GM19239 (cell line): ENCODE data around the gene PIK3AP1.

Experiments used
- DNase-seq: peaks from one replicate; pipeline ENCODE4 v3.0.0; 2011; ENCODE audit warnings: low spot score; ENCODE audit not compliant: insufficient read length
- FAIRE-seq: peaks from 2 replicates; lab custom pipeline; 2011; peaks lifted over from hg19 to GRCh38; lab: Jason Lieb, UNC

PIK3AP1 gene

DNA sequence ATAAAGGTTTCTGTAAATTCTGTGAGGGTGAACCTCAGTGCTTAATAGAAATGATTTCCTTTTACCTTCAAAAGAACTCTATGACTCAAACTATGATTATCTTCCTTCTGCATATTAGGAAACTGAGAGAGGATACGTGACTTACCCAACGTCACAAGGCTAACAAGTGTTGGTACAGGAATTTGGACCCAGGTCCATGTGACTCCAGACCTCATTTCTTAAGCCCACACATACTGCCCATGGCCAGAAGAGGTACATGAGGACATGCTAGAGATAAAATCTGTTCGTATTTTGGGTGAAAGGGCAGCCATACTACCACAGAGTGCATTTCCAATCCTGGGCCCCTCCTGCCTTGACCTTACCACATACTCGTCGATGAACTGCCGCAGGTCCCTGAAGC lies 72.0 kb downstream of the PIK3AP1 start:
- no peak for FAIRE-seq
- DNase-seq = no peak

DNA sequence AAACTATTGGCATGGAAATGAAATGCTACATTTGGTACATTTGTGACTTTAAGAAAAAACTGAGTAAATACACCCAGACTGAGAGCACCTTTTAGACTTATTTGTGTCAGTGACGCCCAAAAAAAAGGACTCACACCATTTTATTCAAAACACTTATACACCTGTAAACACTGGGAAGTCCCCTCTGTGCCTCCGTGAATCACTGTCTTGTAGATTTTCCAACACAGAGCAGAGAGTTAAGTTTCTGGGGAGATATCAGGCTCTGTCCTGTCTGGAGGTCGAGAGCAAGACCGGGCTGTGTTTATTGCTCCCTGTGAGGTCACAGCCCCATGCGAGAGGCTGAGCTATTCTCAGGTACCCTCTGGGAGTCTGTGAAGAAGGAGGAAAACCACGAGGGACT lies 72.8 kb downstream of the PIK3AP1 start:
- peak; percentile 85 for FAIRE-seq
- no peak for DNase-seq

DNA sequence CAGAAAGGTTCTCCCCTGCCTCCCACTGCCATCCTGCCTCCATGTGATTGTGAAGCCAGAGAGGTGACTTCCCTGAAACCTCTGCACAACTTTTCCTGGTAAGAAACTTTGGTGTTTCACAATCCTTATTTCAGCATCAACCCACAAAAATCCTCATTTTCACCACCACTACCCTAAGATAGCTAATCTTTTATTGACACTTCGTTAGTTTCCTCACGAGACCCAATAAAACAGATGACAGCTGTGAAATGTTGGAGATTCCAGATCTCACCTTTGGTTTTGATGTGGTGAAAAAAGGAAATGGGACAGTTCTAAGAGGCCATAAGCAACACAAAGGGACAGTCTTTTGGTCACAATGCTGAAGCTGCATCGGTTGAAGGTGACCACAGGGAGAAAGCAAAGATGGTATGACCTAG lies 73.6 kb downstream of the PIK3AP1 start:
- DNase-seq = no peak
- peak; percentile 65 for FAIRE-seq

- no peak for FAIRE-seq
These were observed 74.0 kb downstream of the PIK3AP1 start for GRCh38 chr10:96646301-96646700.

DNA sequence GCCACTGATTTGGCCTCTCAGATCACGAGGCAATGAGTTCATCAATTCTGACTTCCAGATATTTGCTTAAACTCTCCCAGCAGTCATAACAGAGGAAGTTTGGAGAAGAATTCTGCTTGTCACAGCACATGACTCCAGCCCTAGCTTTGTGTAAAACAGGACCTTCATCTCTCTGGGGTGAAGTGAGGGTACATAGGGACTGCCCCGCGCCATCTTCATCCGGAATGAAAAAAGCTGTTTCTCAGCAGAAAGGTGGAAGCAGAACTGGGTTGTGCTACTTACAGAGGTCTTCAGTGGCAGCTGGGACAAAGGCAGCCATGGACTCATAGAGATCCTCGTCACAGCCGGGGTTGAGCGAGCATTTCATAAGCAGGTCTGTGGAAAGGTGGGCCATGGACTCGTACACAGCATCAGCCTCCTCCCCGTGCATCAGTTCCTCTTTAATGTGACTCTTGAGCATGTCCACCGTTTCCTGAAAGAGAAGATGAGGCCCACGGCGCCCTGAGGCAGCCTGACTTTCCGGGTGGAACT lies 75.1 kb downstream of the PIK3AP1 start:
- FAIRE-seq (peak; percentile 90), DNase-seq (no peak)

More at GRCh38 chr10:96646301-96646700, 74.0 kb downstream of the PIK3AP1 start:
- no peak for DNase-seq

- DNase-seq (no peak), FAIRE-seq (no peak)
These were observed 76.4 kb downstream of the PIK3AP1 start for GRCh38 chr10:96643920-96644319.

GRCh38 chr10:96642973-96643372 lies 77.3 kb downstream of the PIK3AP1 start:
- DNase-seq (no peak), FAIRE-seq (peak; percentile 87)

- FAIRE-seq = peak; percentile 66
- DNase-seq = no peak
These were observed 77.8 kb downstream of the PIK3AP1 start for GRCh38 chr10:96642530-96642929.

GRCh38 chr10:96641396-96642295 lies 78.7 kb downstream of the PIK3AP1 start:
- FAIRE-seq = peak; percentile 26
- DNase-seq = no peak

- FAIRE-seq = no peak
These were observed 80.4 kb downstream of the PIK3AP1 start for GRCh38 chr10:96639899-96640298.

GRCh38 chr10:96638696-96639095 lies 81.6 kb downstream of the PIK3AP1 start:
- DNase-seq = no peak
- FAIRE-seq = no peak

More at GRCh38 chr10:96639899-96640298, 80.4 kb downstream of the PIK3AP1 start:
- no peak for DNase-seq

GRCh38 chr10:96638120-96638519 lies 82.2 kb downstream of the PIK3AP1 start:
- DNase-seq (no peak), FAIRE-seq (no peak)

DNA sequence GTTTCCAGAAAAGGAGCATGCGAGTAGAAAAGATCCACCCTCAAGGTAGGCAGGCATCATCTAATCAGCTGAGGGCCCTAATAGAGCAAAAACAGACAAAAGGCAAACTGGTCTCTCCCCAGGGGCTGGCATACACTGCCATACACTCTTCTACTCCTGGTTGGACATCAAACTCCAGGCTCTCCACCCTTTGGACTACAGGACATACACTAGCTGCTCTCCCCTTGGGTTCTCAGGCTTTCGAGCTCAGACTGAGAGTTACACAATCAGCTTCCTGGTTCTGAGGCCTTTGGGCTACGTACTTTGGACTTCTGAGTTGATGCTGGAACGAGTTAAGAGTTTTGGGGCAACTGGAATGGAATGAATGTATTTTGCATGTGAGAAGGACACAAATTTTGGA lies 82.6 kb downstream of the PIK3AP1 start:
- FAIRE-seq = no peak

DNA sequence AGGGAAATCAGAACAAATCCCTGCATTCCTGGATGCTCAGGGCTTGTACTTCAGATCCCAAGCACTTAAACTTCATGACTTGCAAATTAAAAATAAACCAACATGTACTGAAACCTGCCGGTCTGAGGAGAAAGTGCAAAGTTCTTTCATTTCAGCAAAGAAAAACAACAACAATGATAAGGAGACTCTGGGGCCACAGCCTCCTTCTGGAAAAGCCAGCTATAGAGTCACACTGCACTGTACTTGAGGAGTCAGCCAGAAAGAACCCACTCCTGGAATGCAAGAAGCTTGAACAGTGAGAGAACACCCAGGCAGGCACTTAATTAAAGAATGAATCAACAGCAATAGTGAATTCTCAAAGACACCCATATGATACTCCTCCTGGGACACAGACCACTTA lies 83.8 kb downstream of the PIK3AP1 start:
- FAIRE-seq = no peak

More for the DNA sequence above, 82.6 kb downstream of the PIK3AP1 start:
- no peak for DNase-seq

GRCh38 chr10:96632974-96633710 lies 87.2 kb downstream of the PIK3AP1 start:
- FAIRE-seq (peak; percentile 11), DNase-seq (no peak)

More for the DNA sequence above, 83.8 kb downstream of the PIK3AP1 start:
- no peak for DNase-seq

DNA sequence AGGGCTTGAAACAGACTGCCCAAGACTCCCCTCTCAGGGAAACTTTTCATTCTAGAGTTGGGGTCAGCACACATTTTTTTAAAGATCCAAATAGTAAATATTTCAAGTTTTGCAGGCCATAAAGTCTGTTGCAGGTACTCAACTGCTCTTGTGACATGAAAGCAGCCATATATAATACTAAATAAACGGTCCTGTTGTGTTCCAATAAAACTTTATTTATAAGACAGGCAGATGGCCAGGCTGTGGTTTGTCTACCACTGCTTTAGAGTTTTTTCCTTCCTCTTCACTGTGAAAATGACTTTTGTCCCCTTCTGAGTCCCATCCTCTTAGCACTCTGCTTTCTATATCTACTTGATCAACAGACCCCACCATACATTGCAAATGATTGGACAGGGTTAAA lies 93.0 kb downstream of the PIK3AP1 start:
- no peak for DNase-seq
- no peak for FAIRE-seq

DNA sequence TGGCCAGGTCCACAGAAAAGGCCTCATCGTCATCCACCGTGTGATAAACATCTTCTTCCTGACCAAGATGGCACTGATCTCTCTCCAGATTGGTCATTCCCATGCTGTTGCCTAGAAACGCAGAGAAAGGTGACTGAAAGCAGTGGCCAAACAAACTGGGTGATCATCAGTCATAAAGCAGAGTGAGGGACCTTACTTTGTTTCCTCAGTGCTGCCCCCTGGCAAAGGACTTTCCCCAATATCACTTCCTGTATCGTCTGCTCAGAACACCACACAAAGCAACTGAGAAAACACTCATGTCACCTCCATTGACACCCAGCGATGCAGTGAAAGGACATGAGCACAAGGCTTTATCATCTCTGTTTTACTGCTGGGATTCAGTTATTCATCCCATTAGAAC lies 93.5 kb downstream of the PIK3AP1 start:
- FAIRE-seq = no peak
- no peak for DNase-seq

- FAIRE-seq (no peak), DNase-seq (no peak)
These were observed 95.1 kb downstream of the PIK3AP1 start for GRCh38 chr10:96625173-96625572.

DNA sequence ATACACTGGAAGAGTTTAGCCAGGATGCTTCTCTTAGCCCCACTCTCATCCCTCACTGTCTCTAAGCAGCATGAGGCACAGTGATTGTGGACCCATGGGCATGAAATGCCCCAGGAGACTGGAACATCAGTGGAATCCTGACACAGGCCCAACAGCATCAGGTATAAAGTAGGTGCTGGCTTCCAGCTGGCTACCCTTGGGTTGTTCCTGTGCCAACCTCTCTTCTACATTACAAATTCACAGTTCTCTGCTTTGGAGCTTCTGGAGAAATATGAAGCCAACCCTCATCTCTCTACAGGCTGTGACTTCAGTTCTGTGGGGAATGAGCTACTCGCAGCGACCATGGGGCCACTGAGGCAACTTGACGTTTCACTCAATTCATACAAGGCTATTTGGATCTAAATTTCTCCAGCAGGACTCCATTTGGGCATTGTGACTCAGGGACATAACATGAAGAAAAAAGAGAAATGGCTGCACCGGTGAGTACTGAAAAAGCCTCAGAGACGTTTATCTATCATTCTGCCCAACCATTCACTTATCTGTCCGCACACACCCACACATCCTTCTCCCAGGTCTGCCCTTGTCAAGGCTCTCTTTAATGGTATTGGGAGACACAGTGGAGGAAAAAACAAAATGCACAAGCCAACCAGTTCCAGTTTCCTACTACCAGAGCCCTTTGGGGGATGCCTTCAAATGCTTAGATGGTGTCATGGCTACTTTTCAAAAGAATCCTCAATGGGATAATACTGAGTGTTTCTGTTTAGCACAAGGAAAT lies 98.1 kb downstream of the PIK3AP1 start:
- no peak for DNase-seq
- no peak for FAIRE-seq
